CD4-positive, alpha-beta T cell (primary cell): ENCODE measurements around the gene BMPR1A. TPM values are rescaled to one million over a fixed set of nuclear protein-coding genes. Genes with fewer than 3 reads are reported as not detected.

Experiments
- ATAC-seq: fragments of 200-7000 bp; cut with Tn5 transposase; one replicate; pipeline ENCODE4 v1.10.0; 2022; ENCODE audit warnings: mild to moderate bottlenecking; ENCODE audit not compliant: poor library complexity
- CTCF ChIA-PET: fragments of 350-600 bp; sonication (Branson Sonifier 250); formaldehyde crosslinking; loops from one replicate; lab custom pipeline; 2021; ENCODE audit warnings: antibody characterized with exemption, inconsistent platforms; lab: Charles Lee
- POLR2A ChIA-PET: fragments of 350-600 bp; sonication (Branson Sonifier 250); formaldehyde crosslinking; loops from one replicate; lab custom pipeline; 2021; ENCODE audit warnings: antibody characterized with exemption, inconsistent platforms; lab: Charles Lee
- DNase-seq, 14 experiments: peaks; one replicate each; pipeline ENCODE4 v3.0.0-alpha.2; 2013 to 2020; ENCODE audit warnings: mixed read lengths in 2 of 14
- H3K27ac ChIP-seq, 2 donors: one replicate each; pipeline versions ENCODE4 v1.5.1 to v1.7.0; 2013; ENCODE audit warnings: low read length in 2 of 2, low read depth in 1 of 2, mild to moderate bottlenecking in 1 of 2
- H3K27me3 ChIP-seq, 2 experiments: 1 replicate in 1 of 2; 2 replicates in 1 of 2; pipeline versions ENCODE4 v1.6.1 to v1.7.0; 2013; ENCODE audit warnings: low read length in 2 of 2, control low read depth in 1 of 2, mild to moderate bottlenecking in 1 of 2, moderate library complexity in 1 of 2; ENCODE audit not compliant: insufficient read depth in 2 of 2, control insufficient read depth in 1 of 2
- H3K36me3 ChIP-seq: one replicate; pipeline ENCODE4 v1.6.1; 2013; ENCODE audit warnings: low read length, control low read depth; ENCODE audit not compliant: insufficient read depth
- H3K4me1 ChIP-seq: one replicate; pipeline ENCODE4 v1.6.1; 2013; ENCODE audit warnings: low read length, control low read depth; ENCODE audit not compliant: insufficient read depth
- H3K4me3 ChIP-seq: one replicate; pipeline ENCODE4 v1.5.1; 2013; ENCODE audit warnings: mild to moderate bottlenecking, low read length, moderate library complexity
- H3K9me3 ChIP-seq, 2 experiments: 1 replicate in 1 of 2; 2 replicates in 1 of 2; pipeline versions ENCODE4 v1.6.1 to v1.7.0; 2013; ENCODE audit warnings: low read length in 2 of 2, mild to moderate bottlenecking in 2 of 2, control low read depth in 1 of 2, moderate library complexity in 1 of 2; ENCODE audit not compliant: control insufficient read depth in 1 of 2, insufficient read depth in 1 of 2
- H3K27ac Mint-ChIP-seq: one replicate; pipeline ENCODE4 v1.8.0; 2020; ENCODE audit warnings: mixed read lengths
- H3K27me3 Mint-ChIP-seq: one replicate; pipeline ENCODE4 v1.8.0; 2021; ENCODE audit warnings: mixed read lengths
- H3K36me3 Mint-ChIP-seq: one replicate; pipeline ENCODE4 v1.8.0; 2021; ENCODE audit warnings: low read depth, mixed read lengths
- H3K4me1 Mint-ChIP-seq: one replicate; pipeline ENCODE4 v1.8.0; 2021; ENCODE audit warnings: low read depth, mixed read lengths
- H3K4me3 Mint-ChIP-seq: one replicate; pipeline ENCODE4 v1.8.0; 2020; ENCODE audit warnings: mild to moderate bottlenecking, mixed read lengths
- H3K9me3 Mint-ChIP-seq: one replicate; pipeline ENCODE4 v1.8.0; 2020; ENCODE audit warnings: mixed read lengths
- intact Hi-C, 2 experiments: fragments of 100-400 bp; cut with DNase I in 1 of 2; cut with micrococcal nuclease in 1 of 2; formaldehyde crosslinking; loops; one replicate each; pipeline versions ENCODE4 v1.15.1 to v1.9.0; 2023 to 2025; cut with DNase I, micrococcal nuclease
- polyA plus RNA-seq, 2 donors: library from polyadenylated mRNA; unstranded; fragments of 120-200 nt; gene quantifications; one replicate each; pipeline ENCODE4 v1.2.1, GENCODE V29; 2013
- total RNA-seq, 174 experiments: library from RNA in 2 of 174; stranded (reverse) in 2 of 174; gene quantifications; one replicate each; pipeline ENCODE4 v1.2.3 and lab custom pipeline; 2021 to 2026
- TF ChIP-seq, protein P1 (sequence below): fragments of 200-600 bp; IDR thresholded peaks from one replicate; pipeline ENCODE4 v1.8.0; 2022; ENCODE audit warnings: antibody characterized with exemption, mild to moderate bottlenecking

The BMPR1A gene
- total RNA-seq (1 to 10 TPM; 1.9 to 2.6 TPM), total RNA-seq (lab: John Stamatoyannopoulos, UW) (1.8 to 33.0 (median 17.4) reads per million in 172 experiments)
- polyA plus RNA-seq (2013, experiment 1 of 2): 5.2 TPM
- polyA plus RNA-seq (2013, experiment 2 of 2): 9.7 TPM

DNA sequence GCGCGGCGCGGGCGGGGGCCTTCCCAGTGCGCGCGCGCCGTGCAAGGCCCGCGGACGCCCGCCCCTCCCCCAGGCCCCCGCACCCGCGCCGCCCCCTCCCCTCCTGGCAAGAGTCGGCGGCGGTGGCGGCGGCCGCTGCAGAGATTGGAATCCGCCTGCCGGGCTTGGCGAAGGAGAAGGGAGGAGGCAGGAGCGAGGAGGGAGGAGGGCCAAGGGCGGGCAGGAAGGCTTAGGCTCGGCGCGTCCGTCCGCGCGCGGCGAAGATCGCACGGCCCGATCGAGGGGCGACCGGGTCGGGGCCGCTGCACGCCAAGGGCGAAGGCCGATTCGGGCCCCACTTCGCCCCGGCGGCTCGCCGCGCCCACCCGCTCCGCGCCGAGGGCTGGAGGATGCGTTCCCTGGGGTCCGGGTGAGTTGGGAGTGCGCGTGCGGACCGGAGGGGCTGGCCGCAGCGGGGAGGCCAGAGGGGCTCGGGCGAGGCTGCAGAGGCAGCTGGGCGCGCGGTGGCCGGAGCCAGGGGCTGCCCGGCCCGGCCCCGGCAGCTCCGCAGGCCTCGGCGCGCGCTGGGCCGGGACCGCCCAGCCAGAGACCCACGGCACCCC lies at the start of gene BMPR1A:
Gene BMPR1A, plus strand, starts transcription at position 109 of the 602 bp plus-strand sequence. CDS start 119,400 bp downstream, outside the sequence.
- Mint-ChIP-seq H3K27me3 (peaks cover 38% of the 10 kb centered on the region), H3K4me3 (peak within 1 kb of the TSS; percentile 95), H3K9me3 (no peaks in the 10 kb centered on the region), H3K4me1 (peaks cover 34% of the 10 kb centered on the region), H3K27ac (peak within 1 kb of the TSS; percentile 62), H3K36me3 (peaks cover 11% of the 10 kb centered on the region)
- CTCF ChIA-PET: interaction anchor here (0.6 kb wide), 1 partner anchor 169 kb away, joined by 3 read pairs; no protein-coding TSS in a partner anchor
- no peaks in the 10 kb centered on the region for H3K36me3 ChIP-seq
- no peak within 1 kb of the TSS for H3K27ac ChIP-seq
- DNase-seq (peak in 2 of 14 experiments; percentile 1 to 30), ATAC-seq (no peak)
- TF ChIP-seq, protein P1, sequence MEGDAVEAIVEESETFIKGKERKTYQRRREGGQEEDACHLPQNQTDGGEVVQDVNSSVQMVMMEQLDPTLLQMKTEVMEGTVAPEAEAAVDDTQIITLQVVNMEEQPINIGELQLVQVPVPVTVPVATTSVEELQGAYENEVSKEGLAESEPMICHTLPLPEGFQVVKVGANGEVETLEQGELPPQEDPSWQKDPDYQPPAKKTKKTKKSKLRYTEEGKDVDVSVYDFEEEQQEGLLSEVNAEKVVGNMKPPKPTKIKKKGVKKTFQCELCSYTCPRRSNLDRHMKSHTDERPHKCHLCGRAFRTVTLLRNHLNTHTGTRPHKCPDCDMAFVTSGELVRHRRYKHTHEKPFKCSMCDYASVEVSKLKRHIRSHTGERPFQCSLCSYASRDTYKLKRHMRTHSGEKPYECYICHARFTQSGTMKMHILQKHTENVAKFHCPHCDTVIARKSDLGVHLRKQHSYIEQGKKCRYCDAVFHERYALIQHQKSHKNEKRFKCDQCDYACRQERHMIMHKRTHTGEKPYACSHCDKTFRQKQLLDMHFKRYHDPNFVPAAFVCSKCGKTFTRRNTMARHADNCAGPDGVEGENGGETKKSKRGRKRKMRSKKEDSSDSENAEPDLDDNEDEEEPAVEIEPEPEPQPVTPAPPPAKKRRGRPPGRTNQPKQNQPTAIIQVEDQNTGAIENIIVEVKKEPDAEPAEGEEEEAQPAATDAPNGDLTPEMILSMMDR: no peak
- POLR2A ChIA-PET: interaction anchor here (3.2 kb wide), 1 partner anchor 45 kb away, joined by 29 read pairs; no protein-coding TSS in a partner anchor
- peaks cover 13% of the 10 kb centered on the region for H3K4me1 ChIP-seq
- no peaks in the 10 kb centered on the region for H3K9me3 ChIP-seq
- peak within 1 kb of the TSS; percentile 77 for H3K4me3 ChIP-seq
- intact Hi-C loops: loop anchor here (1.0 to 5.0 kb wide), 5 partner anchors 44 to 338 kb away; partner anchors contain the start of genes GLUD1 (in 1 of the 2), SHLD2 (in 1 of the 2) and WAPL (in 1 of the 2)
- peaks cover 0 to 6% of the 10 kb centered on the region in 2 experiments for H3K27me3 ChIP-seq

DNA sequence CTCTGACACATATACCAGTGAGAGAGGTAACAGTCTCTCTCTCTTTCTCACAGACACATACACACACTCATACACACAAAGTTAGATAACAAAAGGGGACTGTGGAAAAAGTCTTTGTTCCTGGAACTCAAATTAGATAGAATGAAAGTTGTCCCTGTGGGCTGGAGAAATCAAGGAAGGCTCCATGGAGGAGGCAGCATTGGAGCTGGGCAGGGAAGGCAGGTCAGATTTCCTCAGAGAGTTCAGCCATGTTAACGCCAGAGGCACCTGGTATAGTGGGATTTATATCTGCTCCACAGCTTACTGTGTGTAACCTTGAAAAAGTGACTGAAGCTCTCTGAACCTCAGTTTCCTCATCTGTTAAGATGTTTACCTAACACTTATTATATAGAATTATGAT lies 49.4 kb upstream of the BMPR1A start:
- POLR2A ChIA-PET: no interaction called here
- no peak overlapping the region for H3K4me3 ChIP-seq
- intact Hi-C loops: no loop called here
- no peaks in the 10 kb centered on the region for H3K36me3 ChIP-seq
- TF ChIP-seq, protein P1: no peak
- peaks cover 0 to 9% of the 10 kb centered on the region in 2 experiments for H3K9me3 ChIP-seq
- no peaks in the 10 kb centered on the region for H3K9me3 Mint-ChIP-seq
- H3K4me1 ChIP-seq: peaks cover 10% of the 10 kb centered on the region
- DNase-seq (no peak), ATAC-seq (no peak)
- no peaks in the 10 kb centered on the region for H3K27me3 Mint-ChIP-seq
- no peak overlapping the region for H3K4me3 Mint-ChIP-seq
- no peaks in the 10 kb centered on the region for H3K27me3 ChIP-seq
- H3K27ac ChIP-seq: no peak overlapping the region
- CTCF ChIA-PET: no interaction called here
- H3K27ac Mint-ChIP-seq: no peak overlapping the region
- peaks cover 6% of the 10 kb centered on the region for H3K36me3 Mint-ChIP-seq
- peaks cover 9% of the 10 kb centered on the region for H3K4me1 Mint-ChIP-seq

DNA sequence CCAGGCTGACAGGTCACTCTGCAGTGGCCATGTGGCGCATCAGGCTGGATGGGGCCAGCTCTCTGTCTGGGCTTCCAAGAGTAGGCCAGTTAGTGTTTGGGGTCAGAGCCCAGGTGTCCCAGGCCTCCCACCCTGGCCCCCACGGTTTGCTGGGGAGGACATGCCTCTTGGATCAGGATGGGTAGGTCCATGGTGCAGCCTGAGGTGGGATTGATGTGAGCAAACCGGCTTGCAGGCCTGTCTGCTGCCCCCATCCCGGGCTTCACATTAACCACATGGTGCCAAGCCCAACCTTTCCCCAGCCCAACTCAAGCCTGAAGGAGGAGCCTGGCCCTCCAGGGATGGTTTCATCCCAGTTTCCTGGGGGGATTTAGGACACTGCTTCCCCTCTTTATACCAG lies 48.9 kb upstream of the BMPR1A start:
- intact Hi-C loops: no loop called here
- DNase-seq (no peak), ATAC-seq (no peak)
- no peaks in the 10 kb centered on the region for H3K27me3 ChIP-seq
- no peaks in the 10 kb centered on the region for H3K36me3 ChIP-seq
- H3K4me3 ChIP-seq: no peak overlapping the region
- no peak overlapping the region for H3K27ac ChIP-seq
- Mint-ChIP-seq H3K36me3 (peaks cover 6% of the 10 kb centered on the region), H3K27me3 (no peaks in the 10 kb centered on the region), H3K9me3 (no peaks in the 10 kb centered on the region), H3K27ac (no peak overlapping the region), H3K4me1 (peaks cover 14% of the 10 kb centered on the region), H3K4me3 (no peak overlapping the region)
- TF ChIP-seq, protein P1: no peak
- ChIA-PET POLR2A (no interaction called here), CTCF (no interaction called here)
- H3K9me3 ChIP-seq: peaks cover 0 to 9% of the 10 kb centered on the region in 2 experiments
- peaks cover 15% of the 10 kb centered on the region for H3K4me1 ChIP-seq
